ENCODE measurements around the gene VASN. TPM values are rescaled to one million over a fixed set of nuclear protein-coding genes. Genes with fewer than 3 reads are reported as not detected.
A peak's percentile ranks its signal among the peaks of the same experiment; 100 is the strongest.

VASN gene
- total and polyA plus RNA-seq, 5 donors from 2014 or later, result 0.14 to 0.57 TPM; not detected in 3

- no peak for DNase-seq
- Histone ChIP-seq H3K4me3 (ENCODE audit: low read depth, low read length) (no peak overlapping the region), H3K4me1 (ENCODE audit: control insufficient read depth, insufficient read depth, low read length, poor library complexity, severe bottlenecking) (peaks cover 3% of the 10 kb centered on the region), H3K9me3 (ENCODE audit: control insufficient read depth in 2 of 2, low read length in 2 of 2) (no peaks in the 10 kb centered on the region), H3K27ac (ENCODE audit: insufficient read depth, low read length, poor library complexity, severe bottlenecking) (no peak overlapping the region), H3K36me3 (ENCODE audit: control insufficient read depth, insufficient read depth, low read length) (peaks cover 65% of the 10 kb centered on the region), H3K27me3 (ENCODE audit: control insufficient read depth, insufficient read depth, low read length) (no peaks in the 10 kb centered on the region)
- Mint-ChIP-seq H3K27me3 (no peaks in the 10 kb centered on the region), H3K4me1 (peaks cover 0 to 2% (median 0%) of the 10 kb centered on the region in 4 donors), H3K9me3 (peaks cover 0 to 3% (median 0%) of the 10 kb centered on the region in 7 donors), H3K36me3 (no peaks in the 10 kb centered on the region), H3K4me3 (no peak overlapping the region), H3K27ac (no peak overlapping the region)
- ATAC-seq (ENCODE audit: low read depth in 2 of 2), result no peak
Observed at GRCh38 chr16:4384509-4384942, 12.9 kb downstream of the VASN start.

- DNase-seq (no peak), ATAC-seq (ENCODE audit: low read depth in 2 of 2) (no peak)
- Histone ChIP-seq H3K4me3 (ENCODE audit: low read depth, low read length) (no peak overlapping the region), H3K4me1 (ENCODE audit: control insufficient read depth, insufficient read depth, low read length, poor library complexity, severe bottlenecking) (peaks cover under 1% of the 10 kb centered on the region), H3K36me3 (ENCODE audit: control insufficient read depth, insufficient read depth, low read length) (peaks cover 72% of the 10 kb centered on the region), H3K27me3 (ENCODE audit: control insufficient read depth, insufficient read depth, low read length) (no peaks in the 10 kb centered on the region), H3K9me3 (ENCODE audit: control insufficient read depth in 2 of 2, low read length in 2 of 2) (no peaks in the 10 kb centered on the region), H3K27ac (ENCODE audit: insufficient read depth, low read length, poor library complexity, severe bottlenecking) (no peak overlapping the region)
- Mint-ChIP-seq H3K9me3 (peaks cover 0 to 3% (median 0%) of the 10 kb centered on the region in 7 donors), H3K36me3 (peaks cover 6% of the 10 kb centered on the region), H3K4me3 (no peak overlapping the region), H3K4me1 (peaks cover 0 to 2% (median 0%) of the 10 kb centered on the region in 4 donors), H3K27me3 (no peaks in the 10 kb centered on the region), H3K27ac (peak overlapping the region in 2 of 3 donors; percentile 26 to 31)
Observed at GRCh38 chr16:4385066-4385788, 13.6 kb downstream of the VASN start.

GRCh38 chr16:4385789-4386450 lies 14.3 kb downstream of the VASN start:
- Mint-ChIP-seq H3K4me1 (peaks cover 0 to 2% (median 0%) of the 10 kb centered on the region in 4 donors), H3K27me3 (no peaks in the 10 kb centered on the region), H3K9me3 (peaks cover 0 to 3% (median 0%) of the 10 kb centered on the region in 7 donors), H3K36me3 (peaks cover 7% of the 10 kb centered on the region), H3K4me3 (no peak overlapping the region), H3K27ac (peak overlapping the region in 1 of 3 donors; percentile 26)
- no peak for DNase-seq
- no peaks in the 10 kb centered on the region for H3K27me3 ChIP-seq (ENCODE audit: control insufficient read depth, insufficient read depth, low read length)
- no peaks in the 10 kb centered on the region for H3K9me3 ChIP-seq (ENCODE audit: control insufficient read depth in 2 of 2, low read length in 2 of 2)
- H3K27ac ChIP-seq (ENCODE audit: insufficient read depth, low read length, poor library complexity, severe bottlenecking), result no peak overlapping the region
- no peak for ATAC-seq (ENCODE audit: low read depth in 2 of 2)
- H3K4me1 ChIP-seq (ENCODE audit: control insufficient read depth, insufficient read depth, low read length, poor library complexity, severe bottlenecking), result no peaks in the 10 kb centered on the region
- peaks cover 72% of the 10 kb centered on the region for H3K36me3 ChIP-seq (ENCODE audit: control insufficient read depth, insufficient read depth, low read length)
- H3K4me3 ChIP-seq (ENCODE audit: low read depth, low read length), result no peak overlapping the region

- H3K4me3 Mint-ChIP-seq, result no peak overlapping the region
- no peaks in the 10 kb centered on the region for H3K9me3 ChIP-seq (ENCODE audit: control insufficient read depth in 2 of 2, low read length in 2 of 2)
- peaks cover 68% of the 10 kb centered on the region for H3K36me3 ChIP-seq (ENCODE audit: control insufficient read depth, insufficient read depth, low read length)
Observed at GRCh38 chr16:4386451-4386805, 14.8 kb downstream of the VASN start.

GRCh38 chr16:4386951-4387565 lies 15.4 kb downstream of the VASN start:
- Mint-ChIP-seq H3K4me1 (peaks cover 0 to 2% (median 0%) of the 10 kb centered on the region in 4 donors), H3K9me3 (peaks cover 0 to 2% (median 0%) of the 10 kb centered on the region in 7 donors), H3K4me3 (no peak overlapping the region), H3K27me3 (no peaks in the 10 kb centered on the region), H3K36me3 (peaks cover 7% of the 10 kb centered on the region), H3K27ac (peak overlapping the region in 1 of 3 donors; percentile 63)
- Histone ChIP-seq H3K36me3 (ENCODE audit: control insufficient read depth, insufficient read depth, low read length) (peaks cover 71% of the 10 kb centered on the region), H3K27ac (ENCODE audit: insufficient read depth, low read length, poor library complexity, severe bottlenecking) (no peak overlapping the region), H3K9me3 (ENCODE audit: control insufficient read depth in 2 of 2, low read length in 2 of 2) (no peaks in the 10 kb centered on the region), H3K4me3 (ENCODE audit: low read depth, low read length) (no peak overlapping the region), H3K27me3 (ENCODE audit: control insufficient read depth, insufficient read depth, low read length) (no peaks in the 10 kb centered on the region), H3K4me1 (ENCODE audit: control insufficient read depth, insufficient read depth, low read length, poor library complexity, severe bottlenecking) (peaks cover 4% of the 10 kb centered on the region)
- DNase-seq (no peak), ATAC-seq (ENCODE audit: low read depth in 2 of 2) (no peak)

More at GRCh38 chr16:4386451-4386805, 14.8 kb downstream of the VASN start:
- Histone ChIP-seq H3K27me3 (ENCODE audit: control insufficient read depth, insufficient read depth, low read length) (no peaks in the 10 kb centered on the region), H3K27ac (ENCODE audit: insufficient read depth, low read length, poor library complexity, severe bottlenecking) (no peak overlapping the region), H3K4me3 (ENCODE audit: low read depth, low read length) (no peak overlapping the region), H3K4me1 (ENCODE audit: control insufficient read depth, insufficient read depth, low read length, poor library complexity, severe bottlenecking) (no peaks in the 10 kb centered on the region)
- no peak for DNase-seq
- Mint-ChIP-seq H3K27me3 (no peaks in the 10 kb centered on the region), H3K27ac (peak overlapping the region in 1 of 3 donors; percentile 63), H3K4me1 (peaks cover 0 to 2% (median 0%) of the 10 kb centered on the region in 4 donors), H3K9me3 (peaks cover 0 to 2% (median 0%) of the 10 kb centered on the region in 7 donors), H3K36me3 (peaks cover 7% of the 10 kb centered on the region)
- no peak for ATAC-seq (ENCODE audit: low read depth in 2 of 2)

GRCh38 chr16:4387781-4388180 lies 16.1 kb downstream of the VASN start:
- Histone ChIP-seq H3K27ac (ENCODE audit: insufficient read depth, low read length, poor library complexity, severe bottlenecking) (no peak overlapping the region), H3K4me3 (ENCODE audit: low read depth, low read length) (no peak overlapping the region), H3K9me3 (ENCODE audit: control insufficient read depth in 2 of 2, low read length in 2 of 2) (no peaks in the 10 kb centered on the region), H3K36me3 (ENCODE audit: control insufficient read depth, insufficient read depth, low read length) (peaks cover 74% of the 10 kb centered on the region), H3K4me1 (ENCODE audit: control insufficient read depth, insufficient read depth, low read length, poor library complexity, severe bottlenecking) (peaks cover 5% of the 10 kb centered on the region), H3K27me3 (ENCODE audit: control insufficient read depth, insufficient read depth, low read length) (no peaks in the 10 kb centered on the region)
- Mint-ChIP-seq H3K4me1 (peaks cover 0 to 4% (median 0%) of the 10 kb centered on the region in 4 donors), H3K36me3 (peaks cover 7% of the 10 kb centered on the region), H3K9me3 (peaks cover 0 to 2% (median 0%) of the 10 kb centered on the region in 7 donors), H3K27me3 (no peaks in the 10 kb centered on the region), H3K27ac (no peak overlapping the region), H3K4me3 (no peak overlapping the region)
- DNase-seq (no peak), ATAC-seq (ENCODE audit: low read depth in 2 of 2) (no peak)

- peaks cover 76% of the 10 kb centered on the region for H3K36me3 ChIP-seq (ENCODE audit: control insufficient read depth, insufficient read depth, low read length)
- no peaks in the 10 kb centered on the region for H3K9me3 ChIP-seq (ENCODE audit: control insufficient read depth in 2 of 2, low read length in 2 of 2)
- H3K4me1 ChIP-seq (ENCODE audit: control insufficient read depth, insufficient read depth, low read length, poor library complexity, severe bottlenecking), result peaks cover 5% of the 10 kb centered on the region
- Mint-ChIP-seq H3K36me3 (peaks cover 7% of the 10 kb centered on the region), H3K4me1 (peaks cover 0 to 2% (median 0%) of the 10 kb centered on the region in 4 donors), H3K27me3 (no peaks in the 10 kb centered on the region), H3K4me3 (no peak overlapping the region), H3K9me3 (peaks cover 0 to 2% (median 0%) of the 10 kb centered on the region in 7 donors), H3K27ac (no peak overlapping the region)
- H3K27ac ChIP-seq (ENCODE audit: insufficient read depth, low read length, poor library complexity, severe bottlenecking), result no peak overlapping the region
- DNase-seq (no peak), ATAC-seq (ENCODE audit: low read depth in 2 of 2) (no peak)
- H3K4me3 ChIP-seq (ENCODE audit: low read depth, low read length), result no peak overlapping the region
- no peaks in the 10 kb centered on the region for H3K27me3 ChIP-seq (ENCODE audit: control insufficient read depth, insufficient read depth, low read length)
Observed at GRCh38 chr16:4388271-4389021, 16.8 kb downstream of the VASN start.
